NB4 (cell line): Measurements from ENCODE around the gene ITPK1.

Experiments used
- POLR2A ChIP-seq: IDR thresholded peaks from 2 replicates; pipeline ENCODE4 v1.6.1; 2011; ENCODE audit warnings: mild to moderate bottlenecking; ENCODE audit not compliant: insufficient read length; ENCODE audit errors: extremely low read depth
- TF ChIP-seq, protein P1 (sequence below): IDR thresholded peaks from one replicate; pipeline ENCODE4 v1.5.1; 2012; ENCODE audit warnings: low read depth, low read length

DNA sequence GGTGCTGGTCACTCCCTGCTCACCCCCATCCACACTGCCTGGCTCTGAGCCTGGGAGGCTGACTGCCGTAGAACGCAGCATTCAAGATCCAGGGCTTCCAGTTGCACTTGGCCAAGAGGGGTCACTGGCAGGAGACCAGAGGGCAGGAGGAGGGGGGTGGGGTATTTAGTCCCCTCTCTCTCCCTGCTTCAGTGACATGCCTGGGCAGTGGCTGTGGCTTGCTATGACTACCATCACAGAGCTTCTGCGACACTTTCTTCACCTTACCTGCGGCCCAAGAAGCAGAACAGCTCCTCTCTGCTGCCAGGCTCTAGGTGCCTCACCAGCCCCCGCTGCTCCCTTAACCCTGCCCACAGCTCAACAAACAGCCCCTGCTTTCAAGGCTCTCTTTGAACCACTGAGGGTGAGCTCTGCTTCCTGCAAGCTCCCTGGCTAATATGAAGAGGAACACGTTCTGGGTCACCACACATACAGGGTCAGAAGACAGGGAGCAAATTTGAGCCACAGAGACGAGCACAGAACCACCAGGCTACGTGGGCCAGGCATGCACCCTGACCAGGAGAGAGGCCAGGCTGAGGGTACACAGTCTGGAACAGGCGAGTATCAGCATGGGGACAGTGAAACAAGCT lies 55.7 kb downstream of the ITPK1 start:
- TF ChIP-seq, protein P1, sequence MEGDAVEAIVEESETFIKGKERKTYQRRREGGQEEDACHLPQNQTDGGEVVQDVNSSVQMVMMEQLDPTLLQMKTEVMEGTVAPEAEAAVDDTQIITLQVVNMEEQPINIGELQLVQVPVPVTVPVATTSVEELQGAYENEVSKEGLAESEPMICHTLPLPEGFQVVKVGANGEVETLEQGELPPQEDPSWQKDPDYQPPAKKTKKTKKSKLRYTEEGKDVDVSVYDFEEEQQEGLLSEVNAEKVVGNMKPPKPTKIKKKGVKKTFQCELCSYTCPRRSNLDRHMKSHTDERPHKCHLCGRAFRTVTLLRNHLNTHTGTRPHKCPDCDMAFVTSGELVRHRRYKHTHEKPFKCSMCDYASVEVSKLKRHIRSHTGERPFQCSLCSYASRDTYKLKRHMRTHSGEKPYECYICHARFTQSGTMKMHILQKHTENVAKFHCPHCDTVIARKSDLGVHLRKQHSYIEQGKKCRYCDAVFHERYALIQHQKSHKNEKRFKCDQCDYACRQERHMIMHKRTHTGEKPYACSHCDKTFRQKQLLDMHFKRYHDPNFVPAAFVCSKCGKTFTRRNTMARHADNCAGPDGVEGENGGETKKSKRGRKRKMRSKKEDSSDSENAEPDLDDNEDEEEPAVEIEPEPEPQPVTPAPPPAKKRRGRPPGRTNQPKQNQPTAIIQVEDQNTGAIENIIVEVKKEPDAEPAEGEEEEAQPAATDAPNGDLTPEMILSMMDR: no peak
- no peak for TF ChIP-seq POLR2A
